LHCN-M2 (cell line): Measurements from ENCODE around the gene LHX2. TPM values are rescaled to one million over a fixed set of nuclear protein-coding genes. Genes with fewer than 3 reads are reported as not detected.

ENCODE experiments used
- DNase-seq: peaks from one replicate; pipeline ENCODE4 v3.0.0-alpha.2; 2012; ENCODE audit warnings: low read depth
- total RNA-seq: library from RNA; depleted of rRNA; stranded (reverse); fragments of >200 nt; gene quantifications from 2 replicates; pipeline ENCODE4 v1.2.3, GENCODE V29; 2014

The LHX2 gene
- total RNA-seq, 1 experiment from 2014 or later = 2.4 TPM

GRCh38 chr9:124012368-124013301, 1.1 kb downstream of the LHX2 start:
- DNase-seq = no peak

- DNase-seq = no peak
Measured at GRCh38 chr9:124013309-124014210, 2.0 kb downstream of the LHX2 start.

- no peak for DNase-seq
Measured at GRCh38 chr9:124014211-124014955, 2.8 kb downstream of the LHX2 start.

DNA sequence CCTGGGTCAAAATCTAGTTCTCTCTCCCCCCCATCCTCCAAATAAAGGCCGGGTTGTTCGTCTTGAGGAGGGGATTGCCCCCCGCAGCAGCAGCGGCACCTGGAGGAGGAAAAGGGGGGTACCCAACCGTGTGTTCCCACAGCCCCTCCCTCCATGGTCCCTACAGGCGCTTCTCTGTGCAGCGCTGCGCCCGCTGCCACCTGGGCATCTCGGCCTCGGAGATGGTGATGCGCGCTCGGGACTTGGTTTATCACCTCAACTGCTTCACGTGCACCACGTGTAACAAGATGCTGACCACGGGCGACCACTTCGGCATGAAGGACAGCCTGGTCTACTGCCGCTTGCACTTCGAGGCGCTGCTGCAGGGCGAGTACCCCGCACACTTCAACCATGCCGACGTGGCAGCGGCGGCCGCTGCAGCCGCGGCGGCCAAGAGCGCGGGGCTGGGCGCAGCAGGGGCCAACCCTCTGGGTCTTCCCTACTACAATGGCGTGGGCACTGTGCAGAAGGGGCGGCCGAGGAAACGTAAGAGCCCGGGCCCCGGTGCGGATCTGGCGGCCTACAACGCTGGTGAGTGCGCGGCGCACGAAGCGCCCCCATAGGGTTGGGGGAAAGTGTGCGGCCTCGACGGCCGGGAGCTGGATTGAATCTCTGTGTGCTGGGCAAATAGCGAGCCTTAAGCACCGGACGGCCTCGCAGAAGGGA, 3.5 kb downstream of the LHX2 start:
- DNase-seq = no peak

- DNase-seq = no peak
Measured at GRCh38 chr9:124015661-124016131, 4.1 kb downstream of the LHX2 start.

GRCh38 chr9:124016175-124017050, 4.8 kb downstream of the LHX2 start:
- DNase-seq = no peak

DNA sequence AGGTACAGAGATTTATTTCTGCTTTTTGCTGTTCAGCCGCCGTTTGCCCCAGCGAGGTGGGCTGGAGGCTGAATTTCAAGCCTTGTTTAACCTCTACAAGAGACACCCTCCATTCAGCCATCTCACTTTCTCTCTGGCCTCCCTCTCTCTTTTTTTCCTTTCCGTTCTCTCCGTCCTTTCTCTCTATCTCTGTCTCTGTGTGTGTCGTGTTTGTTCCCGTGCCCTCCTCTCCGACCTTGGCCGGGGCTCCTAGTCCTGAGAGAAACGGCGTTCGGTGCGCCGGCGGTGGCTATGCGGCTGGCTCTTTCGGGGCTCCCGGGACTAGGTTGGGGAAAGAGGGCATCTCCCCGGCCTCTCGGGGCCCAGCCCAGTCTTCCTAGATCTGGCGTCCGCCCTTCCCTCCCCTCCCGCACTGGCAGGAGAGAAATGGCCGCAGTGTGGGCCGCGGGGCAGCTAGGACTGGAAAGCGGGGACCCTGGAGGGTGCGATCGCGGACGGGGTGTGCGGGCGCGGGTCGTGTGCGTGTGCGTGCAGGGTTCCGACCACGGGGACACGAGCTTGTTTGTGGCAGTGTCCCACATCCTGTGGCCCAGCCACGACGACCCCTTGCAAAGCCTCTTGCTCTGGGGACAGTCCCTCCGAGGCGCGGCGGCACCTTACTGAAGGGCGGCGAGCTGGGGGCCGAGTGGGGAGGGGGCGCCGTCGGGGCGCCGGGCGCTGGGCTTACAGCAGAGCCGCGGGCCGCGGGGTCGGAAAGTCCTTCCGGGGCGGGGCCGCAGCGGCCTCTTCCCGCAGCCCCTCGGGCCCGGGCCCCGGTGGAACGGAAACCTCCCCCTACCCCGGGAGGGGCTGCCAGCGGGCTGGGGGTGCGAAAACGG, 5.7 kb downstream of the LHX2 start:
- no peak for DNase-seq

DNA sequence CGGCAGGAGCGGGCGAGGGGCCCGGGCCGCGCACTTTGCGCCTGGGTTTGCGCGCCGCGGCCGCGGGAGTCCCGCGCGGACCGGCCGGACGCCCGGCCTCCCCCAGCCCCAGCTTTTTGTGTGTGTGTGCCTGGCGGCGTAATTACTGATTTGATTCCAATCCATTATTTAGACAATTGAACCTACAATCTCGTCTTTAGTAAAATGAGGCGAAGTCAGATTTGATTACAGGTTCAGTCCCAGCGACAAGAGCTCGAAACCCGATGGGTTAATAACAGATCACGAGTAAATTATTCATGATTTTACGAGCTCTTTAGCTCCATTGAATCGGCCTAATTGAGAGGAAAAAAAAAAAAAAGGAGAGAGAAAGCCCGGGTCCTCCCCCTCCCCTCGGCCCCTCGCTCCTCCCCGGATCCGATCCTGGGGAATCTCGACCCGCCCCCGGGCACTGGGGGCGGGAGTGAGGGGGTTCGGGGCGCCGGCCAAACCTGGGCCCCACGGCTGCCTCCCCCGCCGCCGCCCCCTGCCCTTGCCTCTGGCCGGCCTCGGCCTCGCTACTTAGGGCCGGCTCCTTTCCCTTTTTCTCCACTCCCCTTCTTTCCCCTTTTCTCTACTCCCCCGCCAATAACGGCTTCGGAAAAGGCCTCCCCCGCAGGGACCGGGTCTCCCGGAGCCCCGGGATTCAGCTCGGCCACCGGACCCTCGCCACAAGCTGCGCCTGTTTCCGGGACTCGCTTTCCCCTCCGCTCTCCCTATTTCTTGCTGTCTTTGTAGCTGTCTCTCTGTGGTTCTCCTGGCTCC, 6.6 kb downstream of the LHX2 start:
- DNase-seq = no peak

GRCh38 chr9:124018730-124019697, 7.4 kb downstream of the LHX2 start:
- DNase-seq = no peak

DNA sequence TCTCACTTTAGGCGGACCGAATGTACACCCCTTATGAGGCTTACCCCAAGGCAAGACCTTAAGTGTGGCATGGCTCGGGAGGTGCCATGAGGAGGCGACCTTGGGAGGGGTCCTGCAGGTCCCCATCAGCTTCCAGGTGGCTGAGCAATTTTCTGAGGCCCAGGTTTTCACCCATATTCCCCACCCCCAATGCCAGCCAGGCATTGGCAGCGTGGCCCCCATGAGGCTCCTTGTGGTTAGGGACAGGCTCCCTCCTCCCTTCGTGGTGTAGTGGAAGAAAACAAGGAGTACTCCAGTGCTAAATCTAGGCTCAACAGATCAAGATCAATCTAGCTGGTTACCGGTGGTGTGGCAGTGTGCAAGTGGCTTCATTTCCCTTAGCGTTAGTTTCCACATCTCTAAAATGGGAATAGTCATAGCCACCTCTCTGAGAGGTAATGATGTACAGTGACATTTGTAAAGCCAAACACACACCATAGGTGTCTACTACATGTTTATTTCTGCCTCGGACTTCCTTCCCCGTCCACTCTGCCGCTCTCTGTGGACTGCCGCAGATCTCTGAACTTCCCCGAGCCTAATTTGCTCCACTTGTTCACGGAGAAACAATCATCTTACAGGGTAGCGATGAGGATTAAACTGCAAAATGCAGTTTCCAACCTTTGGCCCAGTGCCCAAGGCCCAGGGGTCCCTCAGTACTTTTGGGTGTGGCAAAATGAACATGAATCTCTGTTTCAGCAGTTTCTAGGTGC, 8.4 kb downstream of the LHX2 start:
- DNase-seq = no peak

- DNase-seq = no peak
Measured at GRCh38 chr9:124020520-124021384, 9.2 kb downstream of the LHX2 start.

DNA sequence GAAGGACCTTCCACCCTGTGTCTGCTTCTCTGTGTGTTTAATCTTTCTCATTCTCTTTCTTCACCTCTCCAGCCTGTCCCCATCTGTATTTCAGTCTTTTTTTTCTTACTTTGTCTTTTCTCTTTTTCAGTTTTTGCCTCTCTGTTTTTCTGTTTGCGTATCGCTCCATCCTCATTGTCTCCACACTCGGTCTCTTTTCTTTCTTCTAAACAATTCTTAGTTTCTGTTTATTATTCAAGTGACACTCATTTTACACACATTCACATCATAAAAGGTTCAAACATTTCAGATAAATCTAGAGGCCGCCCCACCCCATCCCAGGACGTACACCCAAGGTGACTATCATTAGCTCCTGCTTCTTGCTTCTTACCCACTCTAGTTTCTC, 9.8 kb downstream of the LHX2 start:
- no peak for DNase-seq

- DNase-seq = no peak
Measured at GRCh38 chr9:124022201-124023121, 10.9 kb downstream of the LHX2 start.

- DNase-seq = no peak
Measured at GRCh38 chr9:124024107-124024506, 12.5 kb downstream of the LHX2 start.
